H1 (cell line): ENCODE data around the gene PIAS4. TPM values are rescaled to one million over a fixed set of nuclear protein-coding genes. Genes with fewer than 3 reads are reported as not detected.

Experiments
- CTCF ChIA-PET: fragments of 300-600 bp; sonication (Branson Sonifier 250); formaldehyde crosslinking; loops from one replicate; lab custom pipeline; 2021; ENCODE audit not compliant: partially characterized antibody; lab: Charles Lee
- POLR2A ChIA-PET: fragments of 300-600 bp; sonication (Branson Sonifier 250); formaldehyde crosslinking; loops from one replicate; lab custom pipeline; 2021; ENCODE audit warnings: inconsistent platforms; ENCODE audit not compliant: partially characterized antibody; lab: Charles Lee
- DNase-seq, 2 experiments: peaks; one replicate each; pipeline versions ENCODE4 v3.0.0 to v3.0.0-alpha.2; 2010 to 2022; ENCODE audit warnings: low spot score in 2 of 2, low read depth in 1 of 2, mixed read lengths in 1 of 2
- FAIRE-seq: peaks from 2 replicates; lab custom pipeline; 2011; peaks lifted over from hg19 to GRCh38; lab: Jason Lieb, UNC
- H2AFZ ChIP-seq: 2 replicates; pipeline ENCODE4 v1.8.1; 2012; ENCODE audit warnings: low read length, inconsistent platforms
- H2AK5ac ChIP-seq: 2 replicates; pipeline ENCODE4 v1.6.1; 2013; ENCODE audit warnings: low read depth, low read length
- H2BK120ac ChIP-seq: replicated peaks from 2 replicates; pipeline ENCODE3; 2013; ENCODE audit warnings: low read depth, low read length, inconsistent platforms
- H2BK12ac ChIP-seq: 2 replicates; pipeline ENCODE4 v1.6.1; 2013; ENCODE audit warnings: low read depth, low read length
- H2BK15ac ChIP-seq: 2 replicates; pipeline ENCODE4 v1.6.1; 2013; ENCODE audit warnings: low read length
- H2BK20ac ChIP-seq: 2 replicates; pipeline ENCODE4 v1.6.1; 2013; ENCODE audit warnings: low read length
- H2BK5ac ChIP-seq: 2 replicates; pipeline ENCODE4 v1.6.1; 2013; ENCODE audit warnings: low read depth, low read length
- H3K14ac ChIP-seq: 2 replicates; pipeline ENCODE4 v1.6.1; 2013; ENCODE audit warnings: inconsistent platforms; ENCODE audit not compliant: insufficient read length
- H3K18ac ChIP-seq: 2 replicates; pipeline ENCODE4 v1.6.1; 2013; ENCODE audit warnings: low read length; ENCODE audit errors: extremely low read depth
- H3K23ac ChIP-seq: 2 replicates; pipeline ENCODE4 v1.6.1; 2013; ENCODE audit warnings: inconsistent platforms; ENCODE audit not compliant: insufficient read length
- H3K23me2 ChIP-seq: 2 replicates; pipeline ENCODE4 v1.6.1; 2013; ENCODE audit warnings: low read depth, low read length
- H3K27ac ChIP-seq: 2 replicates; pipeline ENCODE4 v1.6.1; 2011; ENCODE audit warnings: low read depth, low read length, inconsistent platforms
- H3K27me3 ChIP-seq, 4 experiments: replicated peaks in 1 of 4; 1 replicate in 1 of 4; 2 replicates in 3 of 4; pipeline versions ENCODE4 v1.6.1 to v1.8.1; 2011 to 2013; ENCODE audit warnings: low read length in 3 of 4, mild to moderate bottlenecking in 3 of 4, inconsistent platforms in 2 of 4, mixed read lengths in 2 of 4, moderate library complexity in 1 of 4; ENCODE audit not compliant: control insufficient read depth in 3 of 4, insufficient read depth in 3 of 4; ENCODE audit errors: extremely low read depth in 1 of 4
- H3K36me3 ChIP-seq, 4 experiments: 2 replicates each; pipeline versions ENCODE4 v1.6.1 to v1.8.1; 2011 to 2013; ENCODE audit warnings: mild to moderate bottlenecking in 4 of 4, low read length in 3 of 4, moderate library complexity in 2 of 4, control low read depth in 1 of 4, inconsistent platforms in 1 of 4; ENCODE audit not compliant: insufficient read depth in 4 of 4, control insufficient read depth in 2 of 4
- H3K4ac ChIP-seq: replicated peaks from 2 replicates; pipeline ENCODE3; 2013; ENCODE audit warnings: low read length, low read depth, mixed read lengths, inconsistent platforms; ENCODE audit not compliant: insufficient read length
- H3K4me1 ChIP-seq, 4 experiments: replicated peaks in 1 of 4; 1 replicate in 1 of 4; 2 replicates in 3 of 4; pipeline versions ENCODE4 v1.6.1 to v1.8.1; 2011 to 2013; ENCODE audit warnings: low read length in 3 of 4, inconsistent platforms in 2 of 4, mixed read lengths in 1 of 4; ENCODE audit not compliant: insufficient read depth in 4 of 4, control insufficient read depth in 3 of 4
- H3K4me2 ChIP-seq, 2 experiments: 2 replicates each; pipeline versions ENCODE4 v1.6.1 to v1.8.1; 2011 to 2013; ENCODE audit warnings: low read depth in 2 of 2, low read length in 2 of 2, control low read depth in 1 of 2, inconsistent platforms in 1 of 2, mild to moderate bottlenecking in 1 of 2; ENCODE audit not compliant: insufficient read depth in 1 of 2
- H3K4me3 ChIP-seq, 4 experiments: fragments of 200-600, 300-600 bp in 1 of 4; sonication (generic), shearing (Covaris generic), sonication (Bioruptor Twin) in 1 of 4; 2 replicates each; pipeline versions ENCODE4 v1.5.1 to v1.8.1; 2011 to 2016; ENCODE audit warnings: low read length in 4 of 4, low read depth in 3 of 4, control low read depth in 2 of 4, inconsistent platforms in 2 of 4, mild to moderate bottlenecking in 2 of 4, mixed read lengths in 1 of 4, moderate library complexity in 1 of 4; ENCODE audit not compliant: insufficient read depth in 2 of 4; ENCODE audit errors: extremely low read depth in 1 of 4
- H3K56ac ChIP-seq: replicated peaks from 2 replicates; pipeline ENCODE3; 2013; ENCODE audit warnings: low read depth, mild to moderate bottlenecking, mixed read lengths, low read length, inconsistent platforms; ENCODE audit not compliant: insufficient read length
- H3K79me1 ChIP-seq: 2 replicates; pipeline ENCODE4 v1.6.1; 2013; ENCODE audit warnings: low read depth, low read length, control low read depth
- H3K79me2 ChIP-seq, 2 experiments: 2 replicates each; pipeline versions ENCODE4 v1.6.1 to v1.8.1; 2012 to 2013; ENCODE audit warnings: low read length in 2 of 2, mild to moderate bottlenecking in 2 of 2, inconsistent platforms in 1 of 2; ENCODE audit not compliant: insufficient read depth in 2 of 2, control insufficient read depth in 1 of 2
- H3K9ac ChIP-seq, 4 experiments: replicated peaks in 1 of 4; 1 replicate in 1 of 4; 2 replicates in 3 of 4; pipeline versions ENCODE4 v1.6.1 to v1.8.1; 2011 to 2013; ENCODE audit warnings: low read depth in 3 of 4, low read length in 3 of 4, control low read depth in 2 of 4, mild to moderate bottlenecking in 2 of 4, moderate library complexity in 2 of 4, inconsistent platforms in 1 of 4; ENCODE audit errors: extremely low read depth in 1 of 4
- H3K9me3 ChIP-seq, 2 experiments: 2 replicates each; pipeline versions ENCODE4 v1.6.1 to v1.8.1; 2012 to 2013; ENCODE audit warnings: mild to moderate bottlenecking in 2 of 2, moderate library complexity in 2 of 2, control low read depth in 1 of 2, inconsistent platforms in 1 of 2, low read depth in 1 of 2, low read length in 1 of 2, mixed read lengths in 1 of 2; ENCODE audit not compliant: insufficient read depth in 2 of 2
- H4K20me1 ChIP-seq, 2 experiments: replicated peaks in 1 of 2; 2 replicates each; pipeline versions ENCODE3 to v1.8.1; 2011 to 2013; ENCODE audit warnings: inconsistent platforms in 2 of 2, low read length in 2 of 2, mild to moderate bottlenecking in 1 of 2; ENCODE audit not compliant: insufficient read depth in 2 of 2, control insufficient read depth in 1 of 2
- H4K5ac ChIP-seq: 2 replicates; pipeline ENCODE4 v1.6.1; 2013; ENCODE audit warnings: low read length, low read depth, mixed read lengths, inconsistent platforms; ENCODE audit not compliant: insufficient read length
- H4K8ac ChIP-seq: 2 replicates; pipeline ENCODE4 v1.8.0; 2013; ENCODE audit warnings: mild to moderate bottlenecking, moderate library complexity, low read length, inconsistent platforms; ENCODE audit not compliant: insufficient read depth; ENCODE audit errors: extremely low read depth
- H4K91ac ChIP-seq: replicated peaks from 2 replicates; pipeline ENCODE3; 2013; ENCODE audit warnings: low read length, mixed read lengths, inconsistent platforms; ENCODE audit not compliant: insufficient read length
- BCL11A ChIP-seq, 2 experiments: IDR thresholded peaks; one replicate each; pipeline ENCODE4 v1.6.1; 2011; ENCODE audit warnings: low read depth in 2 of 2, low read length in 2 of 2, mild to moderate bottlenecking in 2 of 2
- HDAC6 ChIP-seq: IDR thresholded peaks from one replicate; pipeline ENCODE4 v1.7.1; 2012; ENCODE audit warnings: low read depth, mild to moderate bottlenecking, inconsistent platforms, low read length, moderate library complexity
- RXRA ChIP-seq: IDR thresholded peaks from 2 replicates; pipeline ENCODE4 v1.6.1; 2011; ENCODE audit warnings: low read depth, mild to moderate bottlenecking, low read length, moderate library complexity; ENCODE audit not compliant: insufficient read depth
- SP2 ChIP-seq: IDR thresholded peaks from 2 replicates; pipeline ENCODE4 v1.6.1; 2012; ENCODE audit warnings: mild to moderate bottlenecking, low read length, inconsistent platforms
- SUZ12 ChIP-seq: fragments of 200-600 bp; sonication (generic); IDR thresholded peaks from 2 replicates; pipeline ENCODE4 v1.6.1; 2012; ENCODE audit warnings: mild to moderate bottlenecking, inconsistent platforms, low read length, moderate library complexity, mixed read lengths
- WGBS, 2 experiments: shearing (Covaris generic) in 1 of 2; methylation state at CpG; one replicate each; pipeline versions ENCODE4 v1.1.6 to v1.1.7; 2013 to 2015; ENCODE audit warnings: low lambda C conversion rate in 2 of 2, mixed read lengths in 2 of 2, inconsistent platforms in 1 of 2, low coverage in 1 of 2, missing lambda C conversion rate in 1 of 2; ENCODE audit not compliant: insufficient replicate concordance in 2 of 2, insufficient coverage in 1 of 2, insufficient read length in 1 of 2; ENCODE audit errors: extremely low coverage in 1 of 2, missing lambda C conversion rate in 1 of 2; 5-methylcytosine and 5-hydroxymethylcytosine counted together
- polyA plus RNA-seq, 7 experiments: library from polyadenylated mRNA; depleted of rRNA in 3 of 7; stranded (reverse) in 5 of 7; unstranded in 2 of 7; fragments of >200 nt in 5 of 7; fragments of 200-250 nt in 2 of 7; gene quantifications; 1 replicate in 5 of 7; 2 replicates in 1 of 7; 4 replicates in 1 of 7; pipeline versions ENCODE4 v1.2.1 to v1.2.3, GENCODE V29; 2011 to 2013; ENCODE audit warnings: missing spikeins in 2 of 7, mixed read lengths in 2 of 7
- total RNA-seq: library from RNA; stranded (reverse); fragmentation: NEBNext Ultra II Directional; extraction: Animal tissue kit (Norgen Biotek cat#: 25700); gene quantifications from 2 replicates; pipeline ENCODE4 v1.2.1, GENCODE V29; 2021

The PIAS4 gene
- total and polyA plus RNA-seq, 2 of the 8 experiments (the other 6 are each of a cell fraction or from before 2014, with no cell fraction given): 30.2 to 51.4 TPM

GRCh38 chr19:4068047-4068966 lies 60.8 kb downstream of the PIAS4 start:
- Histone ChIP-seq H3K27ac (no peak overlapping the region), H2AFZ (no peak overlapping the region), H3K23me2 (peaks cover 6% of the 10 kb centered on the region; the same call in 1 of the 2 replicates), H3K4me2 (peak overlapping the region; percentile 66 to 68; a peak in 3 of 4 replicates), H2BK20ac (no peak overlapping the region), H3K23ac (no peak overlapping the region), H2BK12ac (no peak overlapping the region), H4K8ac (no peak overlapping the region), H3K4me3 (peak overlapping the region in 1 of 4 experiments; percentile 93; a peak in 1 of 8 replicates), H2BK120ac (no peak overlapping the region), H3K79me2 (peaks cover 9 to 18% of the 10 kb centered on the region in 2 experiments; a peak in 3 of 4 replicates), H2BK15ac (no peak overlapping the region), H4K91ac (no peak overlapping the region), H3K56ac (no peak overlapping the region), H3K4me1 (peaks cover 0 to 6% (median 4%) of the 10 kb centered on the region in 4 experiments; a peak in 4 of 7 replicates), H3K9me3 (no peaks in the 10 kb centered on the region), H4K5ac (no peak overlapping the region), H3K27me3 (peaks cover 10 to 24% (median 22%) of the 10 kb centered on the region in 4 experiments), H3K79me1 (no peaks in the 10 kb centered on the region), H4K20me1 (peaks cover 0 to 5% of the 10 kb centered on the region in 2 experiments), H3K18ac (no peak overlapping the region), H3K36me3 (no peaks in the 10 kb centered on the region)
- 56% methylated on average over 29 of the region's 31 CpGs; no CpG with 5 or more reads in 1 of the 2 experiments for whole genome bisulfite sequencing, 2 experiments
- no peak for DNase-seq
- POLR2A ChIA-PET: no interaction called here
- FAIRE-seq: no peak
- TF ChIP-seq HDAC6 (no peak), SP2 (no peak), SUZ12 (peak; percentile 31; the same call in 1 of the 2 replicates), BCL11A (IDR thresholded peaks at IDR 0.05; ENCODE audit: low read depth in 2 of 2, low read length in 2 of 2) (no peak), RXRA (no peak)
- TF ChIP-seq, all 59 proteins: peak for 1
- Histone ChIP-seq H3K4ac (no peak overlapping the region), H3K14ac (no peak overlapping the region), H2BK5ac (no peak overlapping the region), H3K9ac (no peak overlapping the region), H2AK5ac (no peak overlapping the region)
- CTCF ChIA-PET: interaction anchor here (1.0 kb wide), 1 partner anchor 29 kb away, joined by 3 read pairs; no protein-coding TSS in a partner anchor
